ENCODE measurements around the gene CPED1.

The CPED1 gene

GRCh38 chr7:121330053-121330833, 341.7 kb downstream of the CPED1 start:
- DNase-seq = peak; percentile 36 to 87 (median 76)

- no peak for DNase-seq
Measured at GRCh38 chr7:121331048-121331447, 342.5 kb downstream of the CPED1 start.

- DNase-seq = peak in 1 of 3 experiments; percentile 18
Measured at GRCh38 chr7:121331574-121331973, 343.1 kb downstream of the CPED1 start.

GRCh38 chr7:121334376-121334775, 345.9 kb downstream of the CPED1 start:
- no peak for DNase-seq

- DNase-seq = no peak
Measured at GRCh38 chr7:121334875-121335648, 346.6 kb downstream of the CPED1 start.

- DNase-seq = peak in 2 of 3 experiments; percentile 11 to 70
Measured at GRCh38 chr7:121336579-121336978, 348.1 kb downstream of the CPED1 start.

- DNase-seq = peak in 2 of 3 experiments; percentile 32 to 78
Measured at GRCh38 chr7:121337398-121337797, 348.9 kb downstream of the CPED1 start.

- DNase-seq = no peak
Measured at GRCh38 chr7:121339082-121339481, 350.6 kb downstream of the CPED1 start.

- DNase-seq = no peak
Measured at GRCh38 chr7:121341933-121342332, 353.4 kb downstream of the CPED1 start.

- no peak for DNase-seq
Measured at GRCh38 chr7:121342631-121343030, 354.1 kb downstream of the CPED1 start.

GRCh38 chr7:121343302-121343701, 354.8 kb downstream of the CPED1 start:
- DNase-seq = no peak

- no peak for DNase-seq
Measured at GRCh38 chr7:121344093-121344492, 355.6 kb downstream of the CPED1 start.

GRCh38 chr7:121344497-121344896, 356.0 kb downstream of the CPED1 start:
- DNase-seq = no peak
